ENCODE measurements around the gene CCL11. TPM values are rescaled to one million over a fixed set of nuclear protein-coding genes. Genes with fewer than 3 reads are reported as not detected.

CCL11 gene
- total and polyA plus RNA-seq, 2 experiments from 2014 or later = not detected

DNA sequence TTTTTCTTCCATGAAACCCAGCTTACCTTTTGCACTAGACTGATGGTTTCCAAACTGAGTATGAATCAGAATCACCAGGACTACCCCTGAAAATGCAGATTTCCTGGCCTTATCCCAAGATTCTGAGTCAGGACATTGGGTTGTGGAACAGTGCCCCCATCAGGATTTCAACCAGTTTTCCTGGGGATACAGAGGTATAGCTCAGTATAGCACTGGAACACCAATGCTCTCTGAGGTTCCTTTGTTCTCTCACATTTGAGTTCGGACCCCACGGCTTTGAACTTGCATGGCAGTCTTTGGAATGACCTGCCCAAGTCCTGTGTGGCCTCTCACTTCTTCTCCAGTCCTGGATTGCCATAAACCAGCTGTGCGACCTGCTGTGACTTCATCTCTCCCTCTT lies 20.9 kb downstream of the CCL11 start:
- Histone ChIP-seq H3F3A (replicated peaks; ENCODE audit: low read depth) (no peaks in the 10 kb centered on the region), H3K4me1 (ENCODE audit: insufficient read depth) (no peaks in the 10 kb centered on the region), H3K79me2 (replicated peaks; ENCODE audit: insufficient read depth) (no peaks in the 10 kb centered on the region), H3K27ac (ENCODE audit: low read depth) (no peak overlapping the region), H3K4me3 (no peak overlapping the region), H4K20me1 (replicated peaks; ENCODE audit: insufficient read depth) (no peaks in the 10 kb centered on the region), H3K4me2 (no peak overlapping the region), H3K9me2 (ENCODE audit: insufficient read depth) (no peaks in the 10 kb centered on the region), H3K27me3 (ENCODE audit: insufficient read depth) (no peaks in the 10 kb centered on the region), H2AFZ (peak overlapping the region; percentile 48; the same call in 1 of the 2 replicates), H3K36me3 (ENCODE audit: insufficient read depth) (no peaks in the 10 kb centered on the region)
- H3K27me3 Mint-ChIP-seq (ENCODE audit: insufficient read depth, low read depth, poor library complexity) = no peaks in the 10 kb centered on the region
- no peaks in the 10 kb centered on the region for H3K4me1 Mint-ChIP-seq
- H3K4me3 Mint-ChIP-seq = no peak overlapping the region
- H3K9me3 Mint-ChIP-seq = no peaks in the 10 kb centered on the region
- TF ChIP-seq, protein P1, sequence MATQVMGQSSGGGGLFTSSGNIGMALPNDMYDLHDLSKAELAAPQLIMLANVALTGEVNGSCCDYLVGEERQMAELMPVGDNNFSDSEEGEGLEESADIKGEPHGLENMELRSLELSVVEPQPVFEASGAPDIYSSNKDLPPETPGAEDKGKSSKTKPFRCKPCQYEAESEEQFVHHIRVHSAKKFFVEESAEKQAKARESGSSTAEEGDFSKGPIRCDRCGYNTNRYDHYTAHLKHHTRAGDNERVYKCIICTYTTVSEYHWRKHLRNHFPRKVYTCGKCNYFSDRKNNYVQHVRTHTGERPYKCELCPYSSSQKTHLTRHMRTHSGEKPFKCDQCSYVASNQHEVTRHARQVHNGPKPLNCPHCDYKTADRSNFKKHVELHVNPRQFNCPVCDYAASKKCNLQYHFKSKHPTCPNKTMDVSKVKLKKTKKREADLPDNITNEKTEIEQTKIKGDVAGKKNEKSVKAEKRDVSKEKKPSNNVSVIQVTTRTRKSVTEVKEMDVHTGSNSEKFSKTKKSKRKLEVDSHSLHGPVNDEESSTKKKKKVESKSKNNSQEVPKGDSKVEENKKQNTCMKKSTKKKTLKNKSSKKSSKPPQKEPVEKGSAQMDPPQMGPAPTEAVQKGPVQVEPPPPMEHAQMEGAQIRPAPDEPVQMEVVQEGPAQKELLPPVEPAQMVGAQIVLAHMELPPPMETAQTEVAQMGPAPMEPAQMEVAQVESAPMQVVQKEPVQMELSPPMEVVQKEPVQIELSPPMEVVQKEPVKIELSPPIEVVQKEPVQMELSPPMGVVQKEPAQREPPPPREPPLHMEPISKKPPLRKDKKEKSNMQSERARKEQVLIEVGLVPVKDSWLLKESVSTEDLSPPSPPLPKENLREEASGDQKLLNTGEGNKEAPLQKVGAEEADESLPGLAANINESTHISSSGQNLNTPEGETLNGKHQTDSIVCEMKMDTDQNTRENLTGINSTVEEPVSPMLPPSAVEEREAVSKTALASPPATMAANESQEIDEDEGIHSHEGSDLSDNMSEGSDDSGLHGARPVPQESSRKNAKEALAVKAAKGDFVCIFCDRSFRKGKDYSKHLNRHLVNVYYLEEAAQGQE (IDR thresholded peaks at IDR 0.05; ENCODE audit: unreplicated experiment) = no peak
- TF ChIP-seq NANOG (IDR thresholded peaks at IDR 0.05; ENCODE audit: borderline replicate concordance) (no peak), STAT1 (IDR thresholded peaks at IDR 0.05; ENCODE audit: unreplicated experiment) (no peak), ZNF114 (CRISPR knock-in tag; IDR thresholded peaks at IDR 0.05) (no peak), EZH2 (IDR thresholded peaks at IDR 0.05; ENCODE audit: low read depth, unreplicated experiment) (no peak)
- TF ChIP-seq, protein P2, sequence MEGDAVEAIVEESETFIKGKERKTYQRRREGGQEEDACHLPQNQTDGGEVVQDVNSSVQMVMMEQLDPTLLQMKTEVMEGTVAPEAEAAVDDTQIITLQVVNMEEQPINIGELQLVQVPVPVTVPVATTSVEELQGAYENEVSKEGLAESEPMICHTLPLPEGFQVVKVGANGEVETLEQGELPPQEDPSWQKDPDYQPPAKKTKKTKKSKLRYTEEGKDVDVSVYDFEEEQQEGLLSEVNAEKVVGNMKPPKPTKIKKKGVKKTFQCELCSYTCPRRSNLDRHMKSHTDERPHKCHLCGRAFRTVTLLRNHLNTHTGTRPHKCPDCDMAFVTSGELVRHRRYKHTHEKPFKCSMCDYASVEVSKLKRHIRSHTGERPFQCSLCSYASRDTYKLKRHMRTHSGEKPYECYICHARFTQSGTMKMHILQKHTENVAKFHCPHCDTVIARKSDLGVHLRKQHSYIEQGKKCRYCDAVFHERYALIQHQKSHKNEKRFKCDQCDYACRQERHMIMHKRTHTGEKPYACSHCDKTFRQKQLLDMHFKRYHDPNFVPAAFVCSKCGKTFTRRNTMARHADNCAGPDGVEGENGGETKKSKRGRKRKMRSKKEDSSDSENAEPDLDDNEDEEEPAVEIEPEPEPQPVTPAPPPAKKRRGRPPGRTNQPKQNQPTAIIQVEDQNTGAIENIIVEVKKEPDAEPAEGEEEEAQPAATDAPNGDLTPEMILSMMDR (conservative IDR thresholded peaks at IDR 0.05; ENCODE audit: low read depth in 2 of 2) = peak; percentile 68 to 87
- DNase-seq (ENCODE audit: low spot score) (peak; percentile 80), ATAC-seq (peak; percentile 96)
- no peak overlapping the region for H3K27ac Mint-ChIP-seq
- H3K36me3 Mint-ChIP-seq (ENCODE audit: low read depth) = no peaks in the 10 kb centered on the region

DNA sequence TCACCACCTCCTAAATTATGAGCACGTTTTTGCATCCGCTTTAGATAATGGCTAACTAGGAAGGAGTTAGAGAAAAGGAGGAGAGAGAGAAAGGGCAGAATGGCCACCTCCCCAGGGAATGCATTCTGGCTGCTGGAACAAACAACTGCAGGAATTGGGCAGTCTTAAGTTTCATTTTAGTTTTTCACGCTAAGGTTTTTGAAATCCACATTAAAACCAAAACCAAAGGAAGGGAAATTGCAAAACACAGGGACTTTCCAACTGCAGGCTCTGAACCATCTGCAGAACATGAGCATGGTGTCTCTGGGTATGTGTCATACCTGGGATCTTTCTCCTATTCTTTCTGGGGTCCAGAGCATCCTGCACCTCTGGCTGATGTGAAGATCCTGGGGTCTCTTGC lies 21.6 kb downstream of the CCL11 start:
- Histone ChIP-seq H3K27ac (ENCODE audit: low read depth) (no peak overlapping the region), H3K36me3 (ENCODE audit: insufficient read depth) (no peaks in the 10 kb centered on the region), H3K4me1 (ENCODE audit: insufficient read depth) (no peaks in the 10 kb centered on the region), H3K27me3 (ENCODE audit: insufficient read depth) (no peaks in the 10 kb centered on the region), H4K20me1 (replicated peaks; ENCODE audit: insufficient read depth) (no peaks in the 10 kb centered on the region), H3F3A (replicated peaks; ENCODE audit: low read depth) (no peaks in the 10 kb centered on the region), H3K79me2 (replicated peaks; ENCODE audit: insufficient read depth) (no peaks in the 10 kb centered on the region), H2AFZ (peak overlapping the region; percentile 48; the same call in 1 of the 2 replicates), H3K4me3 (no peak overlapping the region), H3K9me2 (ENCODE audit: insufficient read depth) (no peaks in the 10 kb centered on the region), H3K4me2 (no peak overlapping the region)
- H3K27me3 Mint-ChIP-seq (ENCODE audit: insufficient read depth, low read depth, poor library complexity) = no peaks in the 10 kb centered on the region
- ATAC-seq = no peak
- no peaks in the 10 kb centered on the region for H3K4me1 Mint-ChIP-seq
- H3K4me3 Mint-ChIP-seq = no peak overlapping the region
- H3K36me3 Mint-ChIP-seq (ENCODE audit: low read depth) = no peaks in the 10 kb centered on the region
- no peaks in the 10 kb centered on the region for H3K9me3 Mint-ChIP-seq
- DNase-seq (ENCODE audit: low spot score) = no peak
- H3K27ac Mint-ChIP-seq = no peak overlapping the region
- TF ChIP-seq STAT1 (IDR thresholded peaks at IDR 0.05; ENCODE audit: unreplicated experiment) (no peak), EZH2 (IDR thresholded peaks at IDR 0.05; ENCODE audit: low read depth, unreplicated experiment) (no peak), ZNF331 (CRISPR knock-in tag; IDR thresholded peaks at IDR 0.05; ENCODE audit: low read depth) (no peak), ZNF114 (CRISPR knock-in tag; IDR thresholded peaks at IDR 0.05) (no peak), NANOG (IDR thresholded peaks at IDR 0.05; ENCODE audit: borderline replicate concordance) (no peak), CREB1 (CRISPR knock-in tag; IDR thresholded peaks at IDR 0.05; ENCODE audit: low read depth) (no peak), POLR2AphosphoS5 (IDR thresholded peaks at IDR 0.05; ENCODE audit: low read depth) (no peak), EZH2phosphoT487 (IDR thresholded peaks at IDR 0.05; ENCODE audit: unreplicated experiment) (no peak)
- TF ChIP-seq, protein P1 (IDR thresholded peaks at IDR 0.05; ENCODE audit: unreplicated experiment) = no peak
- TF ChIP-seq, protein P2 (conservative IDR thresholded peaks at IDR 0.05; ENCODE audit: low read depth in 2 of 2) = no peak
- TF ChIP-seq, protein P3, sequence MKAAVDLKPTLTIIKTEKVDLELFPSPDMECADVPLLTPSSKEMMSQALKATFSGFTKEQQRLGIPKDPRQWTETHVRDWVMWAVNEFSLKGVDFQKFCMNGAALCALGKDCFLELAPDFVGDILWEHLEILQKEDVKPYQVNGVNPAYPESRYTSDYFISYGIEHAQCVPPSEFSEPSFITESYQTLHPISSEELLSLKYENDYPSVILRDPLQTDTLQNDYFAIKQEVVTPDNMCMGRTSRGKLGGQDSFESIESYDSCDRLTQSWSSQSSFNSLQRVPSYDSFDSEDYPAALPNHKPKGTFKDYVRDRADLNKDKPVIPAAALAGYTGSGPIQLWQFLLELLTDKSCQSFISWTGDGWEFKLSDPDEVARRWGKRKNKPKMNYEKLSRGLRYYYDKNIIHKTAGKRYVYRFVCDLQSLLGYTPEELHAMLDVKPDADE (IDR thresholded peaks at IDR 0.05) = no peak
